ENCODE data around the gene FAM50A.
A peak's percentile ranks its signal among the peaks of the same experiment; 100 is the strongest.

The FAM50A gene

DNA sequence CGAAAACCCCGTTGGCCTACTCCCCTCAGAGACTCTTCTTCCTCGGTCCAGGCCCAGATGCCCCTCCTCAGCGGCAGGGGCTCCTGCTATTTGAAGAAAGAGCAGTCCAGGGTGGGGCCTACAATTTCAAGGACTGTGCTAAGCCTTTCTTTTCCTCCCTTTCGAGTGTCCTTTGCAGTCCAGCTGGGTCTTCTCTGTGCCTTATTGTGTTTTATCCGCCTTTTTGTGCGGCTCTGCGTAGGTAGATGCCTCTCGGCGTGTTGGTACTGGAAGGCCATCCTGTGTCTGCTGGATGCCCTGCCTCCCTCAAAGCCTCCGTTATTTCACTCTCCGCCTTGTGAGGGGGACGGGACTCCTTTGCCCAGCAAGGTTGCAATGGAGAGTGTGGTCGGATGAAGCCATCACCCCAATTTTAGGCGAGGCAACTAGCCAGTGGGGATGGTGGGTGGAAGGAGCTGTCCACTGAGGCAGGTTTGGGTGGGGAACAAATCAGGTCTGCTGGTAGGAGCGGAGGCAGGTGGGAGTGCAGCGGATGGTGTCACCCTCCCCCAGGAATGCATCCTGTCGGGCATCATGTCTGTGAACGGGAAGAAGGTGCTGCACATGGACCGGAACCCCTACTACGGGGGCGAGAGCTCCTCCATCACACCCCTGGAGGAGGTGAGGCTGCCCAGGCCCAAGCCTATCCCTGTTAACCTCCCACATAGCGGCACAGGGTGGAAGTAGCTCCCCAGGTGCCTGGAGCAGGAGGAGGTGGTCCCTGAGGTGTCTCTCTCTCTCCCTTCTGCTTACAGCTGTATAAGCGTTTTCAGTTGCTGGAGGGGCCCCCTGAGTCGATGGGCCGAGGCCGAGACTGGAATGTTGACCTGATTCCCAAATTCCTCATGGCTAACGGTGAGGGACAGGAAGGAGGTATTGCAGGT lies 5.7 kb upstream of the FAM50A start:
- Histone ChIP-seq H3K79me1 (ENCODE audit: low read length) (peaks cover 10% of the 10 kb centered on the region), H3K79me2 (ENCODE audit: control insufficient read depth, insufficient read depth, low read length, poor library complexity) (peaks cover 16% of the 10 kb centered on the region), H3K9me3 (ENCODE audit: insufficient read depth, low read depth, low read length) (no peaks in the 10 kb centered on the region), H2AFZ (ENCODE audit: insufficient read depth, low read length, poor library complexity) (no peak overlapping the region), H4K12ac (ENCODE audit: low read depth, low read length) (peak overlapping the region; percentile 19), H3K23ac (ENCODE audit: low read length) (no peak overlapping the region), H3K4me3 (ENCODE audit: low read depth, low read length) (peak overlapping the region; percentile 94), H3K4ac (ENCODE audit: low read depth, low read length) (peak overlapping the region; percentile 95), H2AK5ac (ENCODE audit: low read length) (peak overlapping the region; percentile 88), H3K4me2 (ENCODE audit: low read length) (peak overlapping the region; percentile 88), H2BK120ac (ENCODE audit: insufficient read depth, low read length, poor library complexity) (no peak overlapping the region), H4K8ac (ENCODE audit: low read depth, low read length) (peak overlapping the region; percentile 23), H3K36me3 (ENCODE audit: control insufficient read depth in 1 of 2, insufficient read depth in 2 of 2, low read length in 2 of 2) (peaks cover 70 to 73% of the 10 kb centered on the region in 2 experiments), H3K9ac (ENCODE audit: low read length) (peak overlapping the region; percentile 73), H2BK5ac (ENCODE audit: low read depth, low read length, poor library complexity) (no peak overlapping the region), H2BK12ac (ENCODE audit: low read length) (no peak overlapping the region), H3K14ac (ENCODE audit: low read length) (peak overlapping the region; percentile 82), H3K27me3 (ENCODE audit: insufficient read depth, low read length) (no peaks in the 10 kb centered on the region), H3K4me1 (ENCODE audit: control insufficient read depth in 1 of 2, insufficient read depth in 2 of 2, low read length in 2 of 2) (peaks cover 10% of the 10 kb centered on the region in 2 experiments), H3K18ac (ENCODE audit: low read length) (peak overlapping the region; percentile 21), H4K91ac (ENCODE audit: low read depth, low read length) (peak overlapping the region; percentile 39), H3K27ac (ENCODE audit: low read depth, low read length) (no peak overlapping the region)
- WGBS (ENCODE audit: extremely low coverage, insufficient coverage, insufficient read length): no CpG with 5 or more reads among the region's 28 CpGs
- DNase-seq: no peak

DNA sequence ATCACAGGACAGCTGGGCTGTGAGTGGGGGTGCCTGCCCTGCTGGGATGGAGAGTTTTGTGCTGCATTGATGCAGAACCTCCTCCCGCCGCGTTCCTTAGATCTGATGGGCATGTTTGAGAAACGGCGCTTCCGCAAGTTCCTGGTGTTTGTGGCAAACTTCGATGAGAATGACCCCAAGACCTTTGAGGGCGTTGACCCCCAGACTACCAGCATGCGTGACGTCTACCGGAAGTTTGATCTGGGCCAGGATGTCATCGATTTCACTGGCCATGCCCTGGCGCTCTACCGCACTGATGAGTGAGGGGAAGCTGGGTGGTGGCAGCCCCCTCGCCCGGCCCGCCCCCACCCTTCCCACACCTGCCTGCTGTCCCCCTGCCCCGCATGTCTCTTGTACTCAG lies 4.1 kb upstream of the FAM50A start:
- Histone ChIP-seq H3K9me3 (ENCODE audit: insufficient read depth, low read depth, low read length) (no peaks in the 10 kb centered on the region), H4K91ac (ENCODE audit: low read depth, low read length) (no peak overlapping the region), H4K12ac (ENCODE audit: low read depth, low read length) (no peak overlapping the region), H3K79me2 (ENCODE audit: control insufficient read depth, insufficient read depth, low read length, poor library complexity) (peaks cover 23% of the 10 kb centered on the region), H2AFZ (ENCODE audit: insufficient read depth, low read length, poor library complexity) (no peak overlapping the region), H3K23ac (ENCODE audit: low read length) (no peak overlapping the region), H3K14ac (ENCODE audit: low read length) (no peak overlapping the region), H3K27me3 (ENCODE audit: insufficient read depth, low read length) (no peaks in the 10 kb centered on the region), H3K9ac (ENCODE audit: low read length) (no peak overlapping the region), H2BK5ac (ENCODE audit: low read depth, low read length, poor library complexity) (no peak overlapping the region), H3K4ac (ENCODE audit: low read depth, low read length) (no peak overlapping the region), H3K4me1 (ENCODE audit: control insufficient read depth in 1 of 2, insufficient read depth in 2 of 2, low read length in 2 of 2) (peaks cover 14 to 17% of the 10 kb centered on the region in 2 experiments), H4K8ac (ENCODE audit: low read depth, low read length) (no peak overlapping the region), H3K36me3 (ENCODE audit: control insufficient read depth in 1 of 2, insufficient read depth in 2 of 2, low read length in 2 of 2) (peaks cover 58 to 59% of the 10 kb centered on the region in 2 experiments), H2AK5ac (ENCODE audit: low read length) (no peak overlapping the region), H2BK12ac (ENCODE audit: low read length) (no peak overlapping the region), H3K4me3 (ENCODE audit: low read depth, low read length) (no peak overlapping the region), H3K18ac (ENCODE audit: low read length) (no peak overlapping the region), H3K79me1 (ENCODE audit: low read length) (peaks cover 22% of the 10 kb centered on the region), H3K27ac (ENCODE audit: low read depth, low read length) (no peak overlapping the region), H2BK120ac (ENCODE audit: insufficient read depth, low read length, poor library complexity) (no peak overlapping the region), H3K4me2 (ENCODE audit: low read length) (no peak overlapping the region)
- no peak for DNase-seq
- WGBS (ENCODE audit: extremely low coverage, insufficient coverage, insufficient read length): no CpG with 5 or more reads among the region's 18 CpGs

DNA sequence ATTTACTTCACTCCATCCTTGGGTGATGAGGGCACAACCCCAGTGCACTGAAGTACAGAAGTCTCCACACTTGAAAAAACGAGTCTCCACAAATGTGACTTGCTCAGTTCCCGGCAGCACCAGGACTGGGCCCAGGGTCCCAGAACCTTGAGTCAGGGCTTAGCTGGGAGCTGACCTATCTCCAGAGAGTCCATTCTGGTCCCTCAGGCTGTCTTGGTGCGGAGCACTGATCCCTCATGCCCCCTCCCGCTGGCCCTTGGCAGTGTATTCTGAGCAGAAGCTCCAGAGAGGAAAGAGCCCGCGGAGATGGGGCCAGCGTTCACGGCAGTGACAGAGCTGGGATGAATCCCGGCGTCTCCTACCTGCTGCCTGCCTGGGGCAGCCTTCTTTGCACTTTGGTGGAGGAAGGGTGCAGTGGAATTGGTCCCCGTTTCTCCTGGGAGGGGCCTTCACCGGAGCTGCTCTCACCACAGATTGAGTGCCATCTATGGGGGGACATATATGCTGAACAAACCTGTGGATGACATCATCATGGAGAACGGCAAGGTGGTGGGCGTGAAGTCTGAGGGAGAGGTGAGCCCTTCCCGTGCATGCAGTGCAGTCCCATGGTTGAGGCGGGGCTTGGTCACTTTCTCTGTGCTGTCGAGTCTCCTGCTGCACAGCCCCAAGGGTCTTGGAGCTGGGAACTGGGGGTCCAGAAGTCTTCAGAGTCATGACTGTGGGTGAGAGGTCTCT lies 3.2 kb upstream of the FAM50A start:
- Histone ChIP-seq H2AFZ (ENCODE audit: insufficient read depth, low read length, poor library complexity) (no peak overlapping the region), H3K18ac (ENCODE audit: low read length) (no peak overlapping the region), H3K4me1 (ENCODE audit: control insufficient read depth in 1 of 2, insufficient read depth in 2 of 2, low read length in 2 of 2) (peaks cover 16 to 23% of the 10 kb centered on the region in 2 experiments), H3K4me3 (ENCODE audit: low read depth, low read length) (no peak overlapping the region), H3K4ac (ENCODE audit: low read depth, low read length) (no peak overlapping the region), H4K91ac (ENCODE audit: low read depth, low read length) (no peak overlapping the region), H3K79me2 (ENCODE audit: control insufficient read depth, insufficient read depth, low read length, poor library complexity) (peaks cover 24% of the 10 kb centered on the region), H3K36me3 (ENCODE audit: control insufficient read depth in 1 of 2, insufficient read depth in 2 of 2, low read length in 2 of 2) (peaks cover 50 to 53% of the 10 kb centered on the region in 2 experiments), H3K9ac (ENCODE audit: low read length) (no peak overlapping the region), H3K27me3 (ENCODE audit: insufficient read depth, low read length) (no peaks in the 10 kb centered on the region), H3K79me1 (ENCODE audit: low read length) (peaks cover 23% of the 10 kb centered on the region), H2AK5ac (ENCODE audit: low read length) (no peak overlapping the region), H2BK12ac (ENCODE audit: low read length) (no peak overlapping the region), H3K23ac (ENCODE audit: low read length) (no peak overlapping the region), H2BK120ac (ENCODE audit: insufficient read depth, low read length, poor library complexity) (no peak overlapping the region), H2BK5ac (ENCODE audit: low read depth, low read length, poor library complexity) (no peak overlapping the region), H4K12ac (ENCODE audit: low read depth, low read length) (no peak overlapping the region), H3K9me3 (ENCODE audit: insufficient read depth, low read depth, low read length) (no peaks in the 10 kb centered on the region), H3K14ac (ENCODE audit: low read length) (no peak overlapping the region), H3K27ac (ENCODE audit: low read depth, low read length) (no peak overlapping the region), H3K4me2 (ENCODE audit: low read length) (no peak overlapping the region), H4K8ac (ENCODE audit: low read depth, low read length) (no peak overlapping the region)
- no CpG with 5 or more reads among the region's 17 CpGs for WGBS (ENCODE audit: extremely low coverage, insufficient coverage, insufficient read length)
- DNase-seq: no peak

GRCh38 chrX:154441564-154441963 lies 2.4 kb upstream of the FAM50A start:
- DNase-seq: no peak
- H3K9ac ChIP-seq (ENCODE audit: low read length): no peak overlapping the region
- H3K27me3 ChIP-seq (ENCODE audit: insufficient read depth, low read length): no peaks in the 10 kb centered on the region
- H2AFZ ChIP-seq (ENCODE audit: insufficient read depth, low read length, poor library complexity): no peak overlapping the region
- H4K91ac ChIP-seq (ENCODE audit: low read depth, low read length): no peak overlapping the region
- peaks cover 24% of the 10 kb centered on the region for H3K79me2 ChIP-seq (ENCODE audit: control insufficient read depth, insufficient read depth, low read length, poor library complexity)
- WGBS (ENCODE audit: extremely low coverage, insufficient coverage, insufficient read length): no CpG with 5 or more reads among the region's 11 CpGs
- H3K18ac ChIP-seq (ENCODE audit: low read length): no peak overlapping the region
- no peaks in the 10 kb centered on the region for H3K9me3 ChIP-seq (ENCODE audit: insufficient read depth, low read depth, low read length)
- no peak overlapping the region for H2BK12ac ChIP-seq (ENCODE audit: low read length)
- H3K4me3 ChIP-seq (ENCODE audit: low read depth, low read length): no peak overlapping the region
- no peak overlapping the region for H2AK5ac ChIP-seq (ENCODE audit: low read length)
- H2BK120ac ChIP-seq (ENCODE audit: insufficient read depth, low read length, poor library complexity): no peak overlapping the region
- H3K27ac ChIP-seq (ENCODE audit: low read depth, low read length): no peak overlapping the region
- no peak overlapping the region for H4K8ac ChIP-seq (ENCODE audit: low read depth, low read length)
- no peak overlapping the region for H3K23ac ChIP-seq (ENCODE audit: low read length)
- H3K4ac ChIP-seq (ENCODE audit: low read depth, low read length): no peak overlapping the region
- H3K4me2 ChIP-seq (ENCODE audit: low read length): no peak overlapping the region
- no peak overlapping the region for H2BK5ac ChIP-seq (ENCODE audit: low read depth, low read length, poor library complexity)
- H3K4me1 ChIP-seq (ENCODE audit: control insufficient read depth in 1 of 2, insufficient read depth in 2 of 2, low read length in 2 of 2): peaks cover 16 to 20% of the 10 kb centered on the region in 2 experiments
- H3K36me3 ChIP-seq (ENCODE audit: control insufficient read depth in 1 of 2, insufficient read depth in 2 of 2, low read length in 2 of 2): peaks cover 55 to 57% of the 10 kb centered on the region in 2 experiments
- H3K14ac ChIP-seq (ENCODE audit: low read length): no peak overlapping the region
- peaks cover 21% of the 10 kb centered on the region for H3K79me1 ChIP-seq (ENCODE audit: low read length)
- no peak overlapping the region for H4K12ac ChIP-seq (ENCODE audit: low read depth, low read length)
